Activated CD8-positive, alpha-beta memory T cell treated with anti-CD3 and anti-CD28 coated beads, Interleukin-2, amount 50 U/mL, for 1 hour (primary cell): ENCODE measurements around the gene DYNC2H1.
"Not testable (repeated sequence)": the region's sequence is repeated elsewhere in the genome, so short reads cannot be mapped to it uniquely, and the experiment has no call there.

Experiments used
- DNase-seq: peaks from one replicate; pipeline ENCODE4 v3.0.0-alpha.2; 2020; ENCODE audit errors: extremely low read depth

DYNC2H1 gene

DNA sequence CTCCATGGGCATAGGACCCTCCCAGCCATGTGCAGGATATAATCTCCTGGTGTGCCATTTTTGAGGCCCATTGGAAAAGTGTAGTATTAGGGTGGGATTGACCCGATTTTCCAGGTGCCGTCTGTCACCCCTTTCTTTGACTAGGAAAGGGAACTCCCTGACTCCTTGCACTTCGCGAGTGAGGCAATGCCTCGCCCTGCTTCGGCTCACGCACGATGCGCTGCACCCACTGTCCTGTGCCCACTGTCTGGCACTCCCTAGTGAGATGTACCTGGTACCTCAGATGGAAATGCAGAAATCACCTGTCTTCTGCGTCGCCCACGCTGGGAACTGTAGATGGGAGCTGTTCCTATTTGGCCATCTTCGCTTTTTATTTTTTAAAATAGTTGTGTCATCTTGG is 32.8 kb downstream of the DYNC2H1 start:
- not testable (repeated sequence) for DNase-seq

DNA sequence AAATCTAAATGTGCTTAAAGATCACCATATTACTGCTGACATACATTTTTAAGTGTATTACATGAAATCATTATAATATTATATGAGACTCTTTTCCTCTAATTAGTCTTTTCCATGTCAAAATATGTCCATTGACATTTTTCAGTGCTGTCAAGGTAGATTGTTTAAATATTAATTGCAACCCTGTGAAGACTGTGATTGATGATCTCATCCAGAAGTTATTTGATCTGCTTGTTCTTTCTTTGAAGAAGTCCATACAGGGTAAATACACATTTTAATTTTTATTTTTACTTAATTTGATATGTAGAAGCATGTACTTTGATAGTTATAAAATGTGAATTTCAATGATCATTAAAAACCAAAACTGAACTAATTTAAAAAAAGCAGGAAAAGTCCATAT is 38.4 kb downstream of the DYNC2H1 start:
- no peak for DNase-seq

DNA sequence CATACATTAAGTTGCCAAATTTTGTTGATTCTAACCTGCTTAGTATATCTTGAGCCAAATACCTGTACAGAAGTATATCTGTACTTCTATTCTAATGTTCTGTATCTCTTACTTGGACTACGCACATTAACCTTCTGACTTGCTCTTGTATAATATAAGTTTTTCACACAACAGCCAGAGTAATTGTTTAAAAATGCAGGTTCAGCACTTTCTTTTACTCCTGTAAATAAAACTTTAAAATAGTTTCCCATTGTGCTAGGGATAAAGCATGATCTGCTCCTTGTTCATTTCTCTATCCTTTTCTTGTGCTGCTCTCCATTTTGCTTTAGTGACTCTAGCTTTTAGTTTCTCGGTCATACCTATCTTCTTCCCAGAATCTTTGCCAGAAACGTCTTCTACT is 48.3 kb downstream of the DYNC2H1 start:
- no peak for DNase-seq

DNA sequence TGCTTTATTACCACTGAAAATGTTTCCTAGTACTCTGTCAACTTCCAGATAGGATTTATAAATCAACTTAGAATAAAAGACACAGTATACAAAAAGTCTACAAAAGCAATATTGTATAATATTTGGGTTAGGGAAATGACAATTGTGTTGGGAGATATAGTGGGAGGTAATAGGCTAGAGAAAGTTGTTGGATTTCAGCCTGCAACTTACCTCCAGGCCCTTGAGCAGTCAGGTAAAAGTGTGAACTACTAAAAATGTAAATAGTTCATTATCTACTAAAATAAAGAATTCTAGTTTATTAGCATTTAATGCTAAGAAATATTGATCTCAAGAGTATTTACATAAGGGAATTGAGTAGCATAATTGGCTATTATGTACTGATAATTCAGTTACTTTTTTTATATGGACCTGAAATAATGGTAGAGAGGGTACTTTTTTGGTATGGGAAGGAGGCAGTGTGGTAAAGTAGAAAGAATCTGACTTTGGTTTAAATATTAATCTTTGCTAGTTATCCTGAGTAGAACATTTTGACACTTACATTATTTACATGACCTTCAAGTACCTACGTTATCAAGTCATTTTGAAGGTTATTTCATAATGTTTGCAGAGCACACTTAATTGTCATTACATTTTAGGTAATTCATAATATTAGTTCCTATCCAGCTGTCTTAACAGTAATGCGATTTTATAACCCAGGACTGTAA is 55.0 kb downstream of the DYNC2H1 start:
- DNase-seq: no peak

DNA sequence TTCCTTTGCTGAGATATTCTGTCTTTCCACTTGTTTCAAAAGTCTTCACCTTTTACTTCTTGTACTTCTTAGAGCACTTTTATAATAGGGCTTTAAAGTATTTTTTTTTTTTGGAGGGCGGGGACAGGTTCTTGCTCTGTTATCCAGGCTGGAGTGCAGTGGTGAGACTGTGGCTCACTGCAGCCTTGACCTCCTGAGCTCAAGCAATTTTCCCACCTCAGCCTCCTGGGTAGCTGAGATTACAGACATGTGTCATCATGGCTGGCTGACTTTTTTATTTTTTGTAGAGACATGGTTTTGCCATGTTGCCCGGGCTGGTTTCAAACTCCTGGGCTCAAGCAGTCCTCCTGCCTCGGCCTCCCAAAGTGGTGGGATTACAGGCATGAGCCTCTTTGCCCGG is 57.9 kb downstream of the DYNC2H1 start:
- DNase-seq: no peak

DNA sequence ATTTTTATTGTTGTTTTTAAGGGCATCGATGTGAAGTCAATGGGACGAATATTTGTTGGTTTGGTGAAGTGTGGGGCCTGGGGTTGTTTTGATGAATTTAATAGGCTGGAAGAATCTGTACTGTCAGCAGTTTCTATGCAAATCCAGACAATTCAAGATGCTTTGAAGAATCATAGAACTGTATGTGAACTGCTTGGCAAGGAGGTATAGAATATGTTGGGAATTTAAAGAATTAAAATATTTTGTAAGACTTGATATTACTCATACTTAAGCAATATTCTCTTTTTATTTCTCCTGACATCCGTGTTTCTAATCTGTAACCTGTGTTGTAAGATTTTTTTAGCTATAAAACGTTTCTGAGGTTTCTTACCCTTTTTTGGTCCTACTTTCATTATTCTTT is 61.6 kb downstream of the DYNC2H1 start:
- no peak for DNase-seq

DNA sequence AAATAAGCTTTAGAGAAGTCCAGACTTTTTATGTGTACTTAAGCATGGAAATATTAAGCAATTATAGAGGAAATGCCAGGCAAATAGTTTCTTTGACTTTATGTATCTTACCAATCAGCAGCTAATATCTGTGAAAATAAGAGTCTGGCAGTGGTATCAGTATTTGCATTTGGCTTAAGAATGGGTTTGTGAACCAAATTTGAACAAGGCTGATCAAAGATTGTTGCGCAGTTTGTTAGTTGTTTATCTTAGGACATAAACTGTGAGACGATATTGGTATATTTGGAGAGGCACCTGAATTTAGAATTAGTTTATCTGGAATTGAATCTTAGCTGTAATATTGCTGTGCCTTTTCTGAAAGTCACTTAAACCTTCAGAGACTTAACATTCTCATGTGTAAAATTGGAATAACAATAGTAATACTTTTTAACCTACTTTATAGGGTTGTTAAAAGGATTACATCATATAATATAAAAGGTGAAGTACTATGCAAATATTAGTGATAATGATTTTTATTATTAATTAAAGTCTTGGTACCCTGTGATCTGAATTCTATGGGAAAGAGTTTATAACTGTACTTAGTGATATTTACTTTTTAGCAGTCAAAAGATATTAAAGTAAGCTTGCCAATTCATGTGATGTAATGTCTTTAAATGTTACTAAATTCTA is 66.4 kb downstream of the DYNC2H1 start:
- no peak for DNase-seq

DNA sequence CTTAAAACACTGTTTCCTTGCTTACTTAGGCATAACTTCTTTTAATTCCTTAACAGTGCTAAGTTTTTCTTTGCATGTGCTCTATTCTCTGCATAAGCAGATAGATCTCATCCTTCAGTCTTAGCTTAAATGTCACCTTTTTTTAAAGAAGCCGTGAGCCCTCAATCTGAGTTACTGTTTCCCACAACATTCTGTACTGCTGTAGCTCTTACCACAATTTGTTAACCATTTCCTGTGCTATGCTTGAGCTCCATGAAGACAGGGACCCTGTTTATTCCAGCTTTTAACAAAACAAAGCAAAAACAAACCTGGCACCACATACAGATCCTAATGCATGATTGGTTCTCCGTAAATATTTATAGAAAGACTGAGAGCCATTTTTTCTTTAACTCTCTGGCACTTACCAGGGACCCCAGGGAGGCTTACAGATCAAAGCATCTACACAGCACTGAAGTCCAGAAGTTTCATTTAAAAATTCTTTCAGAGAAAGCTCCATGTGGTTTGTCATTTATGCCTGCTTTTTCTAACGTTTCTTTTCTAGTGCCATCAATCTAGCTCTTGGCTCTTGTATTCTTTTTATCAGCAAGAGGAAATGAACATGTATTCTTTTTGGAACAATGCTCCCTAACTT is 74.9 kb downstream of the DYNC2H1 start:
- DNase-seq: no peak

DNA sequence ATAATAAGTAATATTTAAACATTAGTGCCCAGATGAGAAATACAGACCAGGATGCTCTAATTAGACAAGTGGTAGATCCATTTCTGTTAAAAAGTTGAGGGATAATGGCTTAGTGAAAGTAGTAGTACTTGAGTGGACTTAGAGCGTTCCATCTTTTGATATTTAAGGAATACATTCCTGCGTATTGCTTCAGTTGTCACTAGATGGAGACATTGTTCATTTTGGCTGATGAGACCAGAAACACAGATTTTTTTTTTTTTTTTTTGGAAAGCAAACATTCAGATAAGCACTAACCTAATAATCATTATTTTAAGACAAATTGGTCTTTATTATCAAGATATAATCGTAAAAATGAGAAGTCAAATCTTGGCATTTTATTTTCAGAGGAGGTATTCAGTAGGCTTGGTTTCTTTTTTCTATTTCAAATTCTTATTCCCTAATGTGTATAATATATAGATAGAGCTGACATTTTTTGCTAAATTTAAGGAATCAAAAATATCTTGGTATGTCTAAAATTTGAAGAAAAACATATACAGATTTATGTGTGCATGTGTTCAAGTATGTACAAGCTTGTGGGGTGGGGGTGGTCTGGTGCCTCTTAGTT is 92.9 kb downstream of the DYNC2H1 start:
- no peak for DNase-seq

DNA sequence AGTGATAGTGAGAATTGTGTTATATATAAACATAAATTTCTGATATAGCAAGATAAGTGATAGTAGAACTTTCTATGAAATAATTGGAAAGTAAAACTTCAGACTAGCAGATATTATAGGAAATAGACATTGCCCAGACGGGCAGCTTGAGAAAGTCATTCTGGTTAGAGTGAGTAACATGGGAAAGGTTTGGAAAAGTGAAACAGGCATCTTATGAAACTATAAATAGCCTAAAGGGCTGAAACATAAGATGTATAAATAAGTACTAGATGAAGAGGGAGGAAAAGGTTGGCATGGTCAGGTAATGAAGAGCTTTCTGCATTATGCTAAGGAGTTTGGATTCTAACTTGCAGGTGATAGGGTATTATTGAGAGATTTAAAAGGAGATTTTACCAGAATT is 101.3 kb downstream of the DYNC2H1 start:
- DNase-seq: no peak

DNA sequence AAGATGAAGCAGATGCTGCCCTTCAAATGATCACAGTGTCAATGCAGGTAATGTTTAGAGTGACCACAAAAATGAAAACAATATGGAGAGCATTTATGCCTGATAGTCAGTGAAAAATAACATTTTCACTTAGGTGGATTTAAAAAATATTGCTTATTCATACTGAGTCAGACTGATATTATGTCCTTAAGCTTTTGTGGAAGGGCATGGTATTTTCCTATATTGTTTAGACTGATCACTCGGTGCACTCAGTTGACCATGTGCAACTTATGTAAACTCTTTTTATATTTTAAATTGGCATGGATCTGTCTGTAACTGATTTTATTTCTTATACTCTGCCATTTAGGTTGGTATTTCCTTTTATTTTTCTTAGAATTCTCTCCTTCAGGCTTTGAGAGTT is 106.6 kb downstream of the DYNC2H1 start:
- no peak for DNase-seq

DNA sequence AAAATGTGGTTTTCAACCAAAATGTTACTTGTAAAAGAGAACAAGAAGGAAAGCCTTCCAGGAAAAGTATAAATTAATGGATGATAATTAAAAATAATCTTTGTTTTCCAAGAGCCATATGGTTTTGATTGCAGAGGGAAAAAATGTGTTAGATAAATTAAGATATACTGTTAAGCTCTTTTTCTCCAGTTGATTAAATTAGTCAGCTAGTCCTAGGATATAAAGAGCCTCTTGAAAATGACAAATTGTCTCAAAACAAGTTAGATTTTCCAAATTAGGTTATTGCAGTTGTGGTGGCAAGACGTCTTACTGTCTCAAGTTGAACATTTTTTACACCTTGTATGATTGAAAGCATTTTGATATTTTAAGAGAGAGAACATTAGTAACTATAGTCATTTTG is 110.9 kb downstream of the DYNC2H1 start:
- DNase-seq: no peak

DNA sequence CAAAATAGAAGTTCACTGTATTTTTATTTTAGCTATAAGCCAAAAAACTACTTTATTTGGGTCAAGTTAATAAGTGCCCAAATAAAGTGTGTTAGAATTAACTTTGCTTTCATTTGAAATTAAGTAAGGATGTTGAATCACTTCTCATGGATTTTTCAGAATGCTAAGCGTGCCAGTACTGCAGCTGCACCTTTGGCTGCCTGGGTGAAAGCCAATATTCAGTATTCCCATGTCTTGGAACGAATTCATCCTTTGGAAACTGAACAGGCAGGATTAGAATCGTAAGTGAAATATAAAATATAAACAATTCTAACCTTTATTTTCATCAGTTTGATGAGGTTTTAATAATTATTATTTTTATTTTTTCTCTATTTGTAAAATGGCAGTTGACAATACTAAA is 113.6 kb downstream of the DYNC2H1 start:
- DNase-seq: no peak

DNA sequence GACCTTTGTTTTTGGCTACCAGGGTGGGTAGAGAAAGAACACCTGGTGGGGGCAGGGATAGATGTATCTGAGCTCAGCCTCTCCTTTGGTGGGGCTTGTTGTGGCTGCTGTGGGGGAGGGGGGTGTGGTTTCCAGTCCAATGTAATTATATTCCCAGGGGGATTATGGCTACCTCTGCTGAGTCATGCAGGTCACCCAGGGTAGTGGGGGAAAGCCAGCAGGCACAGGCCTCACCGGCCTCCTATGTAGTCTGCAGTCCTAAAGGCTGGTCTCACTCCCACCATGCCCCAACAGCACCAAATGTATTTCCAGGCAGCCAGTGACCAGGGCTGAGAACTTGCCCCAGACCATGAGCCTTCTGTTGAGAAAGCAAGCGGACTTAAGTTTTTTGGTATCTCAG is 119.6 kb downstream of the DYNC2H1 start:
- DNase-seq: no peak

DNA sequence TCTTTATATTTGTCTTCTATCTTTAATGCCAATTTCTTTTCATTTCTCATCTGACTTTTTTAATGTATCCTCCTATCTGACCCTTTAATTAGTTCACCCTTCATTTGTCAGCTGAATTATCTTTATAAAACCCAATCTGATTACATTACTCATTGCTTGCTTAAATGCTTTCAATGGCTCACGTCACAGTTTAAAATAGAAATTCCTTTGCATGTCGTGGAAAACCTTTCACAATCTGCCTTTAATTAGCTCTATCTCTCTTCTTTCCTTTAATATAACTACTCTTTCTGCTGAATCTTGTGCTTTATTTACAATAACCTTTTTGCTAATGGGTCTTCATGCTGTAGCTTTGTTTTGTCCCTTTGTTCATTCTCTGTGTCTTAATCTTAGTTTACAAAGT is 125.7 kb downstream of the DYNC2H1 start:
- no peak for DNase-seq

DNA sequence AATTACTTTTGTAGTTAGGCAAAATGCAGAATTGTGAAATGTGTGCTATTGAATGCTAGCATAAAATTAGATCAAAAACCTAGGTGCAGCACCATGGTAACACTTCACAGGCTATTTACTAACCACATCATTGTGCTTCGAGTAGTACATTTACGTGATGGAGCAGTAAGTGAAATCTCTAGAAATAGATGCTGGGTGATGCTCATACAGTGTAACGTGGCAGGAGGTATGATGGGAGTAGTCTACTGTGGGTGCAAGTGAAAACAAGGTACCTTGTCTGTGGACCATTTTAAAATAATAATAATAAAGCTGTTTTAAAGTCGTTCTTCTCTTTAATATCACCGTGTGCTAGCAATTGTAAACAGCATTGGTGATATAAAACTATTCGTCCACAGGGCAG is 132.3 kb downstream of the DYNC2H1 start:
- DNase-seq: no peak

DNA sequence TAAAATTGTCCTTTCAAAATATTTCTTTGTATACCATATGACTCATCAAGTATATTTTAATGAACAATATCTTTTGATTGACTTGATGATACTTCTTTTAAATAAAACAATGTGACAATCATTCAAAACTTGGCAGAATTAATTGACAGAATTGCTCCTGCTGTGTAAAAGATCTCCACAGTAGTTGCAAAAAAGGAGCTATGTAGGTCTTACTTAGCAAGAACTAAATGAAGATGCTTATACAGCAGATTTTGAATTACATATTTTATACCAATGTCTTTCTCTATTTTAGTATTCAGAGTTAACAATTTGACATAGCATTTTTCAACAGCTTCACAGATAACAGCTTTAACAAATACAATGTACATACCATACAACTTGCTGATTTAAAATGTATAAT is 144.9 kb downstream of the DYNC2H1 start:
- DNase-seq: no peak

DNA sequence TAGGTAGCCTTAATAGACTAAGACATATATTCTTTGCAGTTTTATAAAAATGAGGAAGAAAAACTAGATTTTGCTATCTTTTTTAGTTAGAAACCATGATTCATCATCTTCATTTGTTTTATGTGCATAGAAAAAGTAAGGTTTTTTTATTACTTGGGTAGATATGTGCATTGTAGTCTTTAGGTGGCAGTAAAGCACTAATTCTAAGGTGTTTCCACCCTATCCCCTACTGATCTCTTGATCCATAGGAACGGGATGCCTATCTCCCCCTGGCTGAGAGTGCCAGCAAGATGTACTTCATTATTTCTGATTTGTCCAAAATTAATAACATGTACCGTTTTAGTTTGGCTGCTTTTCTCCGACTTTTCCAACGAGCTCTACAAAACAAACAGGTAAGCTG is 148.1 kb downstream of the DYNC2H1 start:
- no peak for DNase-seq

DNA sequence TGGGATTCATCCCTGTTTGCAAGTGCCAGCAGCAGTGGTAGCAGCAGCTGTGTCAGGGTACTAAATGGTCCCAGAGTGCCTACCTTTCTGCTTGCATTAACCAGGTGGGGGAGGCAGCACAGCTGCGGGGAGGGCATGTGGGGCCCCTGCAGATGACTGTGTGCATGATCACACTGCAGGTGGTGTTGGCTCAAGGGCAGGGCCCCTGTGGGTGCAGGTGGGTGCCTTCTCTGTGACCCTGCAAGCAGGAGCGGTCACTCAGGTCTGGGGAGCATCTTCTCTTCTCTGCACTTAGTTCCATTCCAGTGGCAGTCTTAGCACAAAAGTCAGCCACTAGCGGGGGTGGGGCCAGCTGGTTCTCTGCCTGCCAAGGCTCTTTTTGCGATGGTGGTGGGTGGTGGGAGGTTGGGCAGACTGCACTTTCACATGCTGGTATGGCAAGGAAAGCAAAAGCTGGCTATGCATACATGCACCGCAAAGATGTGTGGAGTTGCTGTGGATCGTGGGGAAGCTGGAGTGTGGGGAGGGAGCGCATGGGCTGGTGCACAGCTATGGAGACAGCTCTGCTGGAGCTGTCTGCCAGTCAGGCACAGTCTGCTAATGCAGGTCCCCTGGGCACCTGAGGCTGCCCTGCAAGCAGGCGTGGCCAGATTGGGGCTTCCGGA is 157.1 kb downstream of the DYNC2H1 start:
- DNase-seq: no peak

DNA sequence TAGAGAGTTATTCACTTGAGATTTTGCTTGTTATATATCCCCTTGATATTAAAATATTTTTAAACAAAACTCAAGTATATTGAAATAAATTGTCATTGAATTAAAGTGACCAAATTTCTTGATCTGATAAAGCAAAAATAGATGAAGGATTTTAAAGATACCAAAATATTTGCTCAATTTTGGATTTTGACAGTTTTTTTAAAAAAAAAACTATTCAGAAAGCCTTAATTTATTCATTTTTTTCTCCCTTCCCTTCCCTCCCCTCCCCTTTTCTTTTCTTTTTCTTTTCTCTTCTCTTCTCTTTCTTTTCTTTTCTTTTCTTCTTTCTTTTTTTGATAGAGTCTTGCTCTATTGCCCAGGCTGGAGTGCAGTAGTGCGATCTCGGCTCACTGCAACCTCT is 163.7 kb downstream of the DYNC2H1 start:
- no peak for DNase-seq

DNA sequence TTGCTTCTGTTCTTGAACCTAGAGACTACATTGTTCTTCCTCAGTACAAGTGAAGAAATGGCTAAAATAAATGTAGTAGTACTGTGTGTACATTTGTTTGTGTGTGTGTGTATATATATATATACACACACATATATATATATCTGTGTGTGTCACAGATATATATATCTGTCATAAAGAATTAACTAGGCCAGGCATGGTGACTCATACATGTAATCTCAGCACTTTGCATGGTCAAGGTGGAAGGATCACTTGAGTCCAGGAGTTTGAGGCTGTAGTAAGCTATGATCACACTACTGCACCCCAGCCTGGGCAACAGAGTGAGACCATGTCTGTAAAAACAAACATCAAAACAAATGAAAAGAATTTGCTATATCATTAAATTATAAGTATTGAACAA is 164.8 kb downstream of the DYNC2H1 start:
- DNase-seq: no peak

DNA sequence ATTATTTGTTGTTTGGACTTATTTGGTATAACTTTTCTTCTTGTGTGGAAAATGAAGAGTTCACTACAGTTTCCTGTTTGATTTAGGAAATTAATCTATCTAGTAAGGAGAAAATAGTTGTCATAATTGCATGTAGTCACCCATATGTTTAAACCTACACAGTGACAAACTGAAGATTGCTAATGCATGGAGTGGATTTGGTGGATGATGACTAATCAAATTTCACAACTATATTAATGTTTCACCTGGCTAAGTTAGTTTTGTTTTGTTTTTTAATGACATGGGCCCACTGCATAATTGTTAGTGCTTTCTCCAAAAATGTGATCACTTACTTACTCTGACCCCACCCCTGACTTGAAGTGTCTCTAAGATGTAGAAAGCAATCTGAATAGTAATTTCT is 170.6 kb downstream of the DYNC2H1 start:
- DNase-seq: no peak
